ENCODE measurements around the gene NBPF3. TPM values are rescaled to one million over a fixed set of nuclear protein-coding genes. Genes with fewer than 3 reads are reported as not detected.

Gene NBPF3
- polyA plus RNA-seq, 2 of the 4 experiments (the other 2 are of a cell fraction), result 7.4 to 8.5 TPM

DNA sequence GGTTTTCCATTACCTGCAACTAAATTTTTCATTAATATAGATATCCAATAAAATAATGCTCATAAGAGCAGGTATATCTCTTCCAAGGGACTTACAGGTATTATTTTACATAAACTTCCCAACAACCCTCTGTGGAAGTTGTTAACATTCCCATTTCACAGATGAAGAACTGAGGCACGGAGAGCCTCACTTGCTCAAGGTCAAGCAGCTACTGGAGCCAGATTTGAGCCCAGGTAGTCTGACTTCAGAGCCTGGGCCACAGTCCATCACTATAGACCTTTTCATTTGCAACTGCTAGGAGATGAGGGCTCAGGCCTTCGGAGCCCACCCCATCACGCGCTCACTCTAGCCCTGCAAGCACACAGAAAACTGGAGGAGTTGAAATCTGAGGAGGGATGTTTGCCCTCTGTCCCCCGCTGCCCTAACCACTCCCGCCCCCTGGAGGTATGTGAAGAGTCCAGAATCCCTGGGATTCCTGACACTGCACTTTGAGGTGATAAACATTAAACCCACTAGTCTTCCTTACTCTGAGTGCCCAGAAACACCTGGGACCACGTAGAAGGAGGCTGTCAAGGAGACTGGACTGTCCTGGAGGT, 57.6 kb downstream of the NBPF3 start:
- Histone ChIP-seq H3K9me3 (no peaks in the 10 kb centered on the region), H3K4me1 (no peaks in the 10 kb centered on the region), H3K27ac (no peak overlapping the region), H3K4me2 (no peak overlapping the region), H3K4me3 (no peak overlapping the region)
- ChIA-PET POLR2A (no interaction called here), CTCF (no interaction called here)
- ATAC-seq (no peak), DNase-seq (ENCODE audit: low read depth in 1 of 2, low spot score in 1 of 2) (no peak), FAIRE-seq (no peak)
- TF ChIP-seq CBX2 (IDR thresholded peaks at IDR 0.05; ENCODE audit: borderline replicate concordance, low read depth) (no peak), RAD21 (conservative IDR thresholded peaks at IDR 0.05 in 1 of 2, IDR thresholded peaks at IDR 0.05 in 1 of 2) (no peak), RCOR1 (IDR thresholded peaks at IDR 0.05; ENCODE audit: low read depth, low read length) (no peak), HOXA7 (CRISPR knock-in tag; IDR thresholded peaks at IDR 0.05) (no peak), MAFK (IDR thresholded peaks at IDR 0.05; ENCODE audit: partially characterized antibody) (no peak), EHMT2 (IDR thresholded peaks at IDR 0.05; ENCODE audit: low read depth) (no peak), HDAC2 (IDR thresholded peaks at IDR 0.05) (no peak), MYC (IDR thresholded peaks at IDR 0.05; ENCODE audit: borderline replicate concordance, low read length) (no peak), HEYL (CRISPR knock-in tag; IDR thresholded peaks at IDR 0.05) (no peak), POLR2AphosphoS2 (conservative IDR thresholded peaks at IDR 0.05; ENCODE audit: low read length) (no peak), NFE2L2 (conservative IDR thresholded peaks at IDR 0.05; ENCODE audit: low read length) (no peak), SREBF2 (IDR thresholded peaks at IDR 0.05) (no peak), ZSCAN20 (CRISPR knock-in tag; IDR thresholded peaks at IDR 0.05) (no peak)
- TF ChIP-seq, protein P1, sequence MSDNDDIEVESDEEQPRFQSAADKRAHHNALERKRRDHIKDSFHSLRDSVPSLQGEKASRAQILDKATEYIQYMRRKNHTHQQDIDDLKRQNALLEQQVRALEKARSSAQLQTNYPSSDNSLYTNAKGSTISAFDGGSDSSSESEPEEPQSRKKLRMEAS (IDR thresholded peaks at IDR 0.05), result no peak
- 66% methylated on average over 5 of the region's 7 CpGs for WGBS (ENCODE audit: missing lambda C conversion rate)

GRCh38 chr1:21499283-21499950, 59.5 kb downstream of the NBPF3 start:
- 85% methylated on average over 1 of the region's 1 CpG for WGBS (ENCODE audit: missing lambda C conversion rate)
- no peak for FAIRE-seq
- DNase-seq (ENCODE audit: low read depth in 1 of 2, low spot score in 1 of 2), result no peak
- TF ChIP-seq MAZ (IDR thresholded peaks at IDR 0.05; ENCODE audit: borderline replicate concordance, low read depth, low read length) (no peak), EP300 (IDR thresholded peaks at IDR 0.05) (no peak), KDM1A (IDR thresholded peaks at IDR 0.05; ENCODE audit: low read depth) (no peak), RAD21 (conservative IDR thresholded peaks at IDR 0.05 in 1 of 2, IDR thresholded peaks at IDR 0.05 in 1 of 2) (no peak), HOXB5 (CRISPR knock-in tag; IDR thresholded peaks at IDR 0.05) (no peak), KDM5A (IDR thresholded peaks at IDR 0.05) (no peak)
- no peak overlapping the region for H3K4me3 ChIP-seq
- no peak overlapping the region for H3K27ac ChIP-seq
- ChIA-PET CTCF (interaction anchor here (0.7 to 1.7 kb wide), 4 partner anchors 8 to 245 kb away, joined by 3 to 9 read pairs (median 5); no protein-coding TSS in a partner anchor), POLR2A (no interaction called here)
- no peak overlapping the region for H3K4me2 ChIP-seq
- no peak for ATAC-seq
- no peaks in the 10 kb centered on the region for H3K9me3 ChIP-seq
- H3K4me1 ChIP-seq, result no peaks in the 10 kb centered on the region

DNA sequence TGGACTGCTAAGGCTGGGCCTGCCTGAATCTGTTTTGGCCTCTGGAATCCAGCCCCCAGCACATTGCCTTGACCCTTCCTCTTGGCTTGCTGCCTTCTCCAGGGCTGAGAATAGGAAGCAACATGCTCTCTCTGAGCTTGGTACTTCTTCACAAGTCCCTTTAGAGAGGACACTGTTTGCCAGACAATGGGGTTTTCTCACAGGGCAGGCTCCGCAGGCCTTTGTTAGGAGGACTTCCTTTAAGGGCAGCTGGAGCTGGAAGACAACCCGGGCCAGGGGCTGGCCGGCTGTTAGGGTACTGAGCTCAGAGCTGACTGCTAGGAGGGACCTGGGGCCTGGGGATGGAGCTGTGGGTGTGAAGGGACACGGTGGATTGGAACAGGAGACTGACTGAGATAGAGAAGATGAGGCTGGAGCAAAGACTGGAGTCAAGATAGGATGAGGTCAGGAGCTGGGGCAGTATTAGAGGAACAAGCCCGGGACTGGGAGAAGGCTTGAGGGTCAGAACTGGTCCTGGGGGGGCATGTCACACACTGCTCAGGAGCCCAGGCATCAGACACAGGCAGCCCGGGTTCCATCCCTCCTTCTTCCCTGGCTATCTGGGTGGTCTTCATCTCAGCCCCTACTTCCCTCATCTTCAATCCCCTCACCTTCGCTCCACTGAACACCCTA, 63.9 kb downstream of the NBPF3 start:
- Histone ChIP-seq H3K4me1 (no peaks in the 10 kb centered on the region), H3K27ac (no peak overlapping the region), H3K4me2 (no peak overlapping the region), H3K9me3 (no peaks in the 10 kb centered on the region), H3K4me3 (no peak overlapping the region)
- FAIRE-seq (no peak), ATAC-seq (no peak), DNase-seq (ENCODE audit: low read depth in 1 of 2, low spot score in 1 of 2) (no peak)
- POLR2A ChIA-PET, result no interaction called here
- TF ChIP-seq SREBF2 (IDR thresholded peaks at IDR 0.05), result no peak
- 31% methylated on average over 5 of the region's 7 CpGs for WGBS (ENCODE audit: missing lambda C conversion rate)
- CTCF ChIA-PET, result interaction anchor here (1.0 to 10.3 kb wide), 3 partner anchors 32 to 92 kb away, joined by 4 to 60 read pairs (median 5); no protein-coding TSS in a partner anchor

- H3K27ac ChIP-seq, result no peak overlapping the region
- FAIRE-seq (no peak), DNase-seq (ENCODE audit: low read depth in 1 of 2, low spot score in 1 of 2) (no peak), ATAC-seq (no peak)
- ChIA-PET CTCF (interaction anchor here (0.6 to 10.3 kb wide), 7 partner anchors 11 to 252 kb away, joined by 3 to 60 read pairs (median 4); no protein-coding TSS in a partner anchor), POLR2A (no interaction called here)
- 16% methylated on average over 4 of the region's 4 CpGs for WGBS (ENCODE audit: missing lambda C conversion rate)
- no peaks in the 10 kb centered on the region for H3K4me1 ChIP-seq
- H3K4me2 ChIP-seq, result no peak overlapping the region
- H3K9me3 ChIP-seq, result no peaks in the 10 kb centered on the region
- no peak overlapping the region for H3K4me3 ChIP-seq
- no peak for TF ChIP-seq POLR2AphosphoS2 (conservative IDR thresholded peaks at IDR 0.05; ENCODE audit: low read length)
- no peak for TF ChIP-seq KDM1A (IDR thresholded peaks at IDR 0.05; ENCODE audit: low read depth)
- TF ChIP-seq EP300 (IDR thresholded peaks at IDR 0.05), result no peak
- TF ChIP-seq GATA3 (IDR thresholded peaks at IDR 0.05; ENCODE audit: borderline replicate concordance), result no peak
- no peak for TF ChIP-seq SMC3 (IDR thresholded peaks at IDR 0.05)
- no peak for TF ChIP-seq ZSCAN20 (CRISPR knock-in tag; IDR thresholded peaks at IDR 0.05)
- TF ChIP-seq REST (IDR thresholded peaks at IDR 0.05), result no peak
- no peak for TF ChIP-seq CTCF (IDR thresholded peaks at IDR 0.05)
- TF ChIP-seq EHMT2 (IDR thresholded peaks at IDR 0.05; ENCODE audit: low read depth), result no peak
- no peak for TF ChIP-seq RCOR1 (IDR thresholded peaks at IDR 0.05; ENCODE audit: low read depth, low read length)
Observed at GRCh38 chr1:21506804-21507203, 66.9 kb downstream of the NBPF3 start.

Measured in A549 (cell line).